Natural killer cell (primary cell): ENCODE measurements around the gene RFX4. TPM values are rescaled to one million over a fixed set of nuclear protein-coding genes. Genes with fewer than 3 reads are reported as not detected.
A peak's percentile ranks its signal among the peaks of the same experiment; 100 is the strongest.

ENCODE experiments used
- ATAC-seq, 3 donors: fragments of 150-1000 bp in 2 of 3; fragments of 200-7000 bp in 1 of 3; cut with Tn5 transposase; 1 replicate in 1 of 3; 2 replicates in 2 of 3; pipeline ENCODE4 v1.10.0; 2021; ENCODE audit warnings: mild to moderate bottlenecking in 2 of 3, moderate library complexity in 2 of 3
- DNase-seq, 2 donors: peaks; one replicate each; pipeline versions ENCODE4 v3.0.0 to v3.0.0-alpha.2; 2013 to 2021; ENCODE audit warnings: mixed read lengths in 1 of 2
- H3K27ac ChIP-seq: one replicate; pipeline ENCODE4 v1.5.1; 2013; ENCODE audit warnings: mild to moderate bottlenecking, low read length
- H3K27me3 ChIP-seq: one replicate; pipeline ENCODE4 v1.6.1; 2013; ENCODE audit warnings: low read length; ENCODE audit not compliant: control insufficient read depth, insufficient read depth
- H3K36me3 ChIP-seq: one replicate; pipeline ENCODE4 v1.6.1; 2013; ENCODE audit warnings: low read length; ENCODE audit not compliant: control insufficient read depth, insufficient read depth
- H3K4me1 ChIP-seq: one replicate; pipeline ENCODE4 v1.6.1; 2013; ENCODE audit warnings: low read length; ENCODE audit not compliant: control insufficient read depth, insufficient read depth
- H3K4me3 ChIP-seq: one replicate; pipeline ENCODE4 v1.5.1; 2013; ENCODE audit warnings: low read length
- H3K9me3 ChIP-seq: one replicate; pipeline ENCODE4 v1.6.1; 2013; ENCODE audit warnings: low read length; ENCODE audit not compliant: control insufficient read depth, insufficient read depth
- H3K27ac Mint-ChIP-seq, 2 donors: one replicate each; pipeline ENCODE4 v1.8.0; 2022; ENCODE audit warnings: mild to moderate bottlenecking in 2 of 2, mixed read lengths in 2 of 2, moderate library complexity in 1 of 2
- H3K27me3 Mint-ChIP-seq, 2 donors: one replicate each; pipeline ENCODE4 v1.8.0; 2022; ENCODE audit warnings: low read depth in 2 of 2, mixed read lengths in 2 of 2
- H3K36me3 Mint-ChIP-seq: one replicate; pipeline ENCODE4 v1.8.0; 2022; ENCODE audit warnings: mixed read lengths
- H3K4me1 Mint-ChIP-seq, 2 donors: one replicate each; pipeline ENCODE4 v1.8.0; 2022; ENCODE audit warnings: mixed read lengths in 2 of 2
- H3K4me3 Mint-ChIP-seq: one replicate; pipeline ENCODE4 v1.8.0; 2022; ENCODE audit warnings: mild to moderate bottlenecking, moderate library complexity, mixed read lengths
- H3K9me3 Mint-ChIP-seq, 2 donors: one replicate each; pipeline ENCODE4 v1.8.0; 2022; ENCODE audit warnings: mixed read lengths in 2 of 2
- WGBS: methylation state at CpG from one replicate; pipeline ENCODE4 v1.1.7; 2013; ENCODE audit warnings: missing lambda C conversion rate; ENCODE audit not compliant: insufficient coverage; 5-methylcytosine and 5-hydroxymethylcytosine counted together
- intact Hi-C: fragments of 100-400 bp; cut with micrococcal nuclease; formaldehyde crosslinking; loops from one replicate; pipeline ENCODE4 v1.14.2; 2022
- total RNA-seq, 4 donors: library from RNA; stranded (reverse); fragments of 120-200 nt in 1 of 4; gene quantifications; one replicate each; pipeline versions ENCODE4 v1.2.3 to v1.2.4, GENCODE V29; 2013 to 2022
- TF ChIP-seq, protein P1 (sequence below): fragments of 200-600 bp; IDR thresholded peaks from one replicate; pipeline ENCODE4 v1.8.0; 2022; ENCODE audit warnings: antibody characterized with exemption

Gene RFX4
- total RNA-seq, 3 donors from 2014 or later (not counting 1 experiment from before 2014, with no cell fraction given), result not detected

GRCh38 chr12:106583242-106584103 is 669 bp downstream of the RFX4 start:
- no peak overlapping the region for H3K4me3 ChIP-seq
- peaks cover 0 to 9% of the 10 kb centered on the region in 2 donors for H3K4me1 Mint-ChIP-seq
- DNase-seq (peak in 1 of 2 donors; percentile 8), ATAC-seq (no peak)
- no peak overlapping the region for H3K4me3 Mint-ChIP-seq
- no peak overlapping the region for H3K27ac Mint-ChIP-seq
- no peak overlapping the region for H3K27ac ChIP-seq
- peaks cover 44% of the 10 kb centered on the region for H3K27me3 ChIP-seq
- H3K36me3 ChIP-seq, result no peaks in the 10 kb centered on the region
- TF ChIP-seq, protein P1, sequence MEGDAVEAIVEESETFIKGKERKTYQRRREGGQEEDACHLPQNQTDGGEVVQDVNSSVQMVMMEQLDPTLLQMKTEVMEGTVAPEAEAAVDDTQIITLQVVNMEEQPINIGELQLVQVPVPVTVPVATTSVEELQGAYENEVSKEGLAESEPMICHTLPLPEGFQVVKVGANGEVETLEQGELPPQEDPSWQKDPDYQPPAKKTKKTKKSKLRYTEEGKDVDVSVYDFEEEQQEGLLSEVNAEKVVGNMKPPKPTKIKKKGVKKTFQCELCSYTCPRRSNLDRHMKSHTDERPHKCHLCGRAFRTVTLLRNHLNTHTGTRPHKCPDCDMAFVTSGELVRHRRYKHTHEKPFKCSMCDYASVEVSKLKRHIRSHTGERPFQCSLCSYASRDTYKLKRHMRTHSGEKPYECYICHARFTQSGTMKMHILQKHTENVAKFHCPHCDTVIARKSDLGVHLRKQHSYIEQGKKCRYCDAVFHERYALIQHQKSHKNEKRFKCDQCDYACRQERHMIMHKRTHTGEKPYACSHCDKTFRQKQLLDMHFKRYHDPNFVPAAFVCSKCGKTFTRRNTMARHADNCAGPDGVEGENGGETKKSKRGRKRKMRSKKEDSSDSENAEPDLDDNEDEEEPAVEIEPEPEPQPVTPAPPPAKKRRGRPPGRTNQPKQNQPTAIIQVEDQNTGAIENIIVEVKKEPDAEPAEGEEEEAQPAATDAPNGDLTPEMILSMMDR, result no peak
- no peaks in the 10 kb centered on the region for H3K9me3 ChIP-seq
- intact Hi-C loops, result no loop called here
- H3K9me3 Mint-ChIP-seq, result no peaks in the 10 kb centered on the region
- H3K27me3 Mint-ChIP-seq, result peaks cover 62 to 68% of the 10 kb centered on the region in 2 donors
- H3K4me1 ChIP-seq, result peaks cover 14% of the 10 kb centered on the region
- WGBS, result 4% methylated on average over 60 of the region's 60 CpGs
- no peaks in the 10 kb centered on the region for H3K36me3 Mint-ChIP-seq

GRCh38 chr12:106584104-106585064 is 1.6 kb downstream of the RFX4 start:
- 6% methylated on average over 38 of the region's 41 CpGs for WGBS
- H3K4me3 ChIP-seq, result no peak overlapping the region
- Mint-ChIP-seq H3K36me3 (no peaks in the 10 kb centered on the region), H3K9me3 (no peaks in the 10 kb centered on the region), H3K4me1 (peaks cover 0 to 9% of the 10 kb centered on the region in 2 donors), H3K4me3 (no peak overlapping the region), H3K27me3 (peaks cover 62 to 69% of the 10 kb centered on the region in 2 donors), H3K27ac (no peak overlapping the region)
- DNase-seq (no peak), ATAC-seq (no peak)
- peaks cover 14% of the 10 kb centered on the region for H3K4me1 ChIP-seq
- intact Hi-C loops, result no loop called here
- peaks cover 45% of the 10 kb centered on the region for H3K27me3 ChIP-seq
- no peaks in the 10 kb centered on the region for H3K36me3 ChIP-seq
- H3K27ac ChIP-seq, result no peak overlapping the region
- TF ChIP-seq, protein P1, result no peak
- H3K9me3 ChIP-seq, result no peaks in the 10 kb centered on the region

GRCh38 chr12:106585105-106585520 is 2.3 kb downstream of the RFX4 start:
- peaks cover 14% of the 10 kb centered on the region for H3K4me1 ChIP-seq
- Mint-ChIP-seq H3K27me3 (peaks cover 60 to 68% of the 10 kb centered on the region in 2 donors), H3K27ac (no peak overlapping the region), H3K4me1 (peaks cover 0 to 9% of the 10 kb centered on the region in 2 donors), H3K36me3 (no peaks in the 10 kb centered on the region), H3K9me3 (no peaks in the 10 kb centered on the region), H3K4me3 (peak overlapping the region; percentile 5)
- peaks cover 41% of the 10 kb centered on the region for H3K27me3 ChIP-seq
- intact Hi-C loops, result no loop called here
- H3K4me3 ChIP-seq, result no peak overlapping the region
- no peaks in the 10 kb centered on the region for H3K9me3 ChIP-seq
- no peak overlapping the region for H3K27ac ChIP-seq
- ATAC-seq (no peak), DNase-seq (no peak)
- TF ChIP-seq, protein P1, result no peak
- no peaks in the 10 kb centered on the region for H3K36me3 ChIP-seq
- WGBS, result 5% methylated on average over 16 of the region's 17 CpGs
